AG04450 (cell line): ENCODE data around the gene IFT20. TPM values are rescaled to one million over a fixed set of nuclear protein-coding genes. Genes with fewer than 3 reads are reported as not detected.
A peak's percentile ranks its signal among the peaks of the same experiment; 100 is the strongest.

Experiments
- CTCF ChIA-PET: fragments of 300-600, 350-600 bp; formaldehyde crosslinking; extraction: SDS; loops from one replicate; lab custom pipeline; 2022; ENCODE audit warnings: antibody characterized with exemption, inconsistent platforms; lab: Charles Lee
- POLR2A ChIA-PET: fragments of 350-600 bp; formaldehyde crosslinking; extraction: SDS; loops from one replicate; lab custom pipeline; 2021; ENCODE audit warnings: antibody characterized with exemption, inconsistent platforms; lab: Yijun Ruan, JAX
- DNase-seq: peaks from one replicate; pipeline ENCODE4 v3.0.0-alpha.2; 2011; ENCODE audit warnings: low read depth, low spot score
- H3K27ac ChIP-seq: one replicate; pipeline ENCODE4 v1.5.1; 2012; ENCODE audit warnings: low read depth, low read length, control low read depth
- H3K27me3 ChIP-seq: one replicate; pipeline ENCODE4 v1.6.0; 2012; ENCODE audit warnings: low read length; ENCODE audit not compliant: control insufficient read depth, insufficient read depth
- H3K4me3 ChIP-seq: 2 replicates; pipeline ENCODE4 v1.5.1; 2011; ENCODE audit warnings: mild to moderate bottlenecking, low read depth, low read length, control low read depth
- H3K9me3 ChIP-seq: 2 replicates; pipeline ENCODE4 v1.5.1; 2012; ENCODE audit warnings: low read length; ENCODE audit not compliant: control insufficient read depth, insufficient read depth
- CTCF ChIP-seq: IDR thresholded peaks from 2 replicates; pipeline ENCODE4 v1.5.1; 2011; ENCODE audit warnings: low read depth, low read length, control low read depth, inconsistent platforms
- polyA plus RNA-seq: library from polyadenylated mRNA; depleted of rRNA; stranded (reverse); fragments of >200 nt; gene quantifications from 2 replicates; pipeline ENCODE4 v1.2.3, GENCODE V29; 2011

Gene IFT20
- polyA plus RNA-seq, 1 experiment, result 67.1 TPM

- Histone ChIP-seq H3K9me3 (no peaks in the 10 kb centered on the region; the same call in 1 of the 2 replicates), H3K27me3 (no peaks in the 10 kb centered on the region), H3K4me3 (no peak overlapping the region), H3K27ac (peak overlapping the region; percentile 0)
- DNase-seq, result no peak
- ChIA-PET CTCF (interaction anchor here (0.6 to 1.4 kb wide), 2 partner anchors 46 to 167 kb away, joined by 3 to 4 read pairs; no protein-coding TSS in a partner anchor), POLR2A (interaction anchor here (1.7 to 3.8 kb wide), 2 partner anchors 13 to 35 kb away, joined by 7 to 17 read pairs; partner anchors contain the start of genes IFT20, POLDIP2 and TNFAIP1)
- TF ChIP-seq CTCF, result no peak
Observed at GRCh38 chr17:28370744-28371103, 35.5 kb upstream of the IFT20 start.

- H3K9me3 ChIP-seq, result no peaks in the 10 kb centered on the region; the same call in 1 of the 2 replicates
- no peak for DNase-seq
- POLR2A ChIA-PET, result interaction anchor here (0.7 to 3.8 kb wide), 2 partner anchors 12 to 35 kb away, joined by 4 to 17 read pairs; partner anchors contain the start of genes IFT20, POLDIP2 and TNFAIP1
- CTCF ChIA-PET, result interaction anchor here (0.6 to 1.4 kb wide), 2 partner anchors 47 to 167 kb away, joined by 3 to 4 read pairs; no protein-coding TSS in a partner anchor
- 0 out of 2 replicates have a peak, but pooled peaks have one; percentile 8 for TF ChIP-seq CTCF
- peak within 1 kb of the TSS; percentile 31 for H3K27ac ChIP-seq
- H3K4me3 ChIP-seq, result peak within 1 kb of the TSS; percentile 69
- no peaks in the 10 kb centered on the region for H3K27me3 ChIP-seq
Observed at GRCh38 chr17:28370035-28370743, 34.9 kb upstream of the IFT20 start, which contains the start of gene VTN. VTN (minus strand) TSS chr17:28370307; CDS start chr17:28370203, 104 bp downstream.

GRCh38 chr17:28369684-28370034 is 34.4 kb upstream of the IFT20 start:
- TF ChIP-seq CTCF, result no peak
- no peak for DNase-seq
- Histone ChIP-seq H3K27me3 (no peaks in the 10 kb centered on the region), H3K27ac (no peak overlapping the region), H3K9me3 (no peaks in the 10 kb centered on the region; the same call in 1 of the 2 replicates), H3K4me3 (no peak overlapping the region)
- POLR2A ChIA-PET, result interaction anchor here (0.7 to 3.8 kb wide), 2 partner anchors 12 to 34 kb away, joined by 4 to 17 read pairs; partner anchors contain the start of genes IFT20, POLDIP2 and TNFAIP1
- CTCF ChIA-PET, result interaction anchor here (1.4 kb wide), 1 partner anchor 47 kb away, joined by 4 read pairs; no protein-coding TSS in a partner anchor

GRCh38 chr17:28368915-28369683 is 33.8 kb upstream of the IFT20 start:
- ChIA-PET CTCF (interaction anchor here (0.5 to 0.7 kb wide), 2 partner anchors 8 to 111 kb away, joined by 3 to 4 read pairs; no protein-coding TSS in a partner anchor), POLR2A (interaction anchor here (3.8 kb wide), 1 partner anchor 11 kb away, joined by 17 read pairs; the partner anchor contains the start of gene POLDIP2)
- TF ChIP-seq CTCF, result no peak
- no peak overlapping the region for H3K4me3 ChIP-seq
- H3K27me3 ChIP-seq, result no peaks in the 10 kb centered on the region
- no peak overlapping the region for H3K27ac ChIP-seq
- no peak for DNase-seq
- no peaks in the 10 kb centered on the region; the same call in 1 of the 2 replicates for H3K9me3 ChIP-seq
